ENCODE data around the gene FGD2. TPM values are rescaled to one million over a fixed set of nuclear protein-coding genes. Genes with fewer than 3 reads are reported as not detected.

Gene FGD2
- total and polyA plus RNA-seq, 10 of the 15 experiments (the other 5 are each of a cell fraction or from before 2014, with no cell fraction given): 5.2 to 88.1 (median 33.2) TPM

- TF ChIP-seq MLLT1 (IDR thresholded peaks at IDR 0.05): peak; percentile 37; the same call in 1 of the 2 replicates
Measured at GRCh38 chr6:36985417-36985807, 20.0 kb upstream of the FGD2 start (continued).

- Histone ChIP-seq H3K9ac (ENCODE audit: control insufficient read depth, insufficient read depth, low read length) (peak within 1 kb of the TSS; percentile 94), H3K36me3 (ENCODE audit: control insufficient read depth in 2 of 2, insufficient read depth in 2 of 2, low read length in 1 of 2) (peaks cover 2 to 8% of the 10 kb centered on the region in 2 experiments; a peak in 3 of 4 replicates), H3K27me3 (replicated peaks in 1 of 2; ENCODE audit: control insufficient read depth in 2 of 2, insufficient read depth in 2 of 2, low read length in 1 of 2) (no peaks in the 10 kb centered on the region; a peak in 1 of 4 replicates), H4K20me1 (ENCODE audit: control insufficient read depth, insufficient read depth) (0 out of 2 replicates have a peak, but pooled peaks cover 2% of the 10 kb centered on the region), H3K4me3 (peak within 1 kb of the TSS; percentile 93), H3K9me3 (replicated peaks; ENCODE audit: control insufficient read depth, insufficient read depth, low read length) (no peaks in the 10 kb centered on the region), H3K27ac (ENCODE audit: control insufficient read depth, insufficient read depth) (peak within 1 kb of the TSS; percentile 90), H3K4me1 (ENCODE audit: control insufficient read depth, insufficient read depth, low read length) (peaks cover 9% of the 10 kb centered on the region), H2AFZ (ENCODE audit: control insufficient read depth, low read depth, low read length) (peak within 1 kb of the TSS; percentile 87), H3K4me2 (ENCODE audit: control insufficient read depth, insufficient read depth) (peak within 1 kb of the TSS; percentile 85), H3K79me2 (ENCODE audit: control insufficient read depth, insufficient read depth, low read length) (peaks cover 50% of the 10 kb centered on the region)
- ATAC-seq (peak; percentile 93), FAIRE-seq (peak; percentile 54), DNase-seq (ENCODE audit: low read depth, low spot score) (peak; percentile 43)
- in situ Hi-C loops (cut with MboI): no loop called here
- no TSS peak for BruUV-seq (replicated peaks)
- RAD21 ChIA-PET (ENCODE audit: unreplicated experiment): interaction anchor here (0.7 to 3.7 kb wide), 9 partner anchors 8 to 580 kb away, joined by 3 to 42 read pairs (median 4); partner anchors contain the start of genes C6orf89 and FGD2
- SMC1A ChIA-PET (ENCODE audit: uncharacterized antibody, unreplicated experiment): interaction anchor here (0.8 to 5.0 kb wide), 5 partner anchors 14 to 101 kb away, joined by 3 to 32 read pairs (median 4); partner anchors contain the start of gene C6orf89
- 1% methylated on average over 83 of the region's 101 CpGs for WGBS (ENCODE audit: insufficient coverage, insufficient replicate concordance, low lambda C conversion rate, missing lambda C conversion rate)
- CTCF ChIA-PET: interaction anchor here (0.5 to 1.4 kb wide), 10 partner anchors 8 to 399 kb away, joined by 3 to 10 read pairs (median 3); partner anchors contain the start of gene C6orf89
- POLR2A ChIA-PET: interaction anchor here (1.0 to 4.9 kb wide), 10 partner anchors 16 to 271 kb away, joined by 3 to 74 read pairs (median 5); partner anchors contain the start of genes C6orf89, FGD2 and TBC1D22B
- intact Hi-C loops (cut with micrococcal nuclease; ENCODE audit: unreplicated experiment): loop anchor here (2.0 kb wide), 1 partner anchor 21 kb away; no protein-coding TSS in a partner anchor
- TF ChIP-seq ZNF384 (IDR thresholded peaks at IDR 0.05; ENCODE audit: borderline replicate concordance, low read depth, low read length) (no peak), KAT2A (conservative IDR thresholded peaks at IDR 0.05; ENCODE audit: control insufficient read depth, low read depth, low read length) (no peak), CBX5 (IDR thresholded peaks at IDR 0.05; ENCODE audit: low read depth) (no peak), NFYB (IDR thresholded peaks at IDR 0.05; ENCODE audit: insufficient read depth, low read depth, low read length) (no peak), PBX3 (IDR thresholded peaks at IDR 0.05; ENCODE audit: insufficient replicate concordance, low read depth, low read length) (no peak), NFXL1 (IDR thresholded peaks at IDR 0.05; ENCODE audit: borderline replicate concordance) (no peak), TARDBP (IDR thresholded peaks at IDR 0.05; ENCODE audit: borderline replicate concordance) (no peak), WRNIP1 (IDR thresholded peaks at IDR 0.05; ENCODE audit: borderline replicate concordance, low read depth, low read length) (no peak), CBX3 (IDR thresholded peaks at IDR 0.05; ENCODE audit: borderline replicate concordance, low read depth) (no peak), YY1 (IDR thresholded peaks at IDR 0.05; ENCODE audit: low read depth, low read length) (peak; percentile 94), RCOR1 (conservative IDR thresholded peaks at IDR 0.05; ENCODE audit: low read depth, low read length) (no peak), RFX5 (IDR thresholded peaks at IDR 0.05; ENCODE audit: low read depth, low read length) (no peak), NR2C2 (IDR thresholded peaks at IDR 0.05; ENCODE audit: borderline replicate concordance, control insufficient read depth, insufficient read length, low read depth) (no peak), EED (IDR thresholded peaks at IDR 0.05; ENCODE audit: low read depth) (no peak), KLF5 (IDR thresholded peaks at IDR 0.05; ENCODE audit: partially characterized antibody) (peak; percentile 99)
Measured at GRCh38 chr6:36985808-36986703, 19.4 kb upstream of the FGD2 start, which contains the start of gene MTCH1. TSS of gene MTCH1 (minus strand) at chr6:36986196. CDS start at chr6:36986173, 23 bp downstream.
